SK-N-SH treated with all-trans-retinoic acid at 6 μM for 48 hours (cell line): ENCODE measurements around the gene CILP.

Source experiments
- ATAC-seq: fragments of 200-7000 bp; cut with Tn5 transposase; 3 replicates; pipeline ENCODE4 v1.9.1; 2020; ENCODE audit warnings: mild to moderate bottlenecking, moderate library complexity
- ARNTL ChIP-seq: fragments of 450-650 bp; formaldehyde crosslinking; IDR thresholded peaks from 2 replicates; pipeline ENCODE4 v1.5.0; 2020; ENCODE audit warnings: low read depth, mild to moderate bottlenecking, moderate library complexity, borderline replicate concordance
- CREB5 ChIP-seq: fragments of 250-450 bp; sonication (Bioruptor Pico); IDR thresholded peaks from 2 replicates; pipeline ENCODE4 v1.5.1; 2020; ENCODE audit warnings: low read depth, mild to moderate bottlenecking, moderate library complexity
- CSDC2 ChIP-seq: fragments of 250-450 bp; sonication (Bioruptor Pico); IDR thresholded peaks from 2 replicates; pipeline ENCODE4 v1.5.0; 2020; ENCODE audit warnings: mild to moderate bottlenecking, moderate library complexity
- CSRNP3 ChIP-seq: fragments of 250-450 bp; sonication (Bioruptor Pico); IDR thresholded peaks from 2 replicates; pipeline ENCODE4 v1.5.1; 2021; ENCODE audit warnings: mild to moderate bottlenecking, moderate library complexity
- ESRRG ChIP-seq: fragments of 250-450 bp; sonication (Bioruptor Pico); IDR thresholded peaks from 2 replicates; pipeline ENCODE4 v1.6.1; 2021; ENCODE audit warnings: mild to moderate bottlenecking
- GLIS3 ChIP-seq: fragments of 250-450 bp; sonication (Bioruptor Pico); IDR thresholded peaks from 2 replicates; pipeline ENCODE4 v1.5.0; 2020; ENCODE audit warnings: mild to moderate bottlenecking, moderate library complexity
- ISL1 ChIP-seq: fragments of 250-450 bp; sonication (Bioruptor Pico); IDR thresholded peaks from 2 replicates; pipeline ENCODE4 v2.1.2; 2022; ENCODE audit warnings: mild to moderate bottlenecking, moderate library complexity
- OSR1 ChIP-seq: fragments of 250-450 bp; sonication (Bioruptor Pico); IDR thresholded peaks from 2 replicates; pipeline ENCODE4 v1.8.0; 2022; ENCODE audit warnings: moderate library complexity, mild to moderate bottlenecking, inconsistent platforms
- PATZ1 ChIP-seq: fragments of 250-450 bp; sonication (Bioruptor Pico); IDR thresholded peaks from 2 replicates; pipeline ENCODE4 v1.8.0; 2020; ENCODE audit warnings: mild to moderate bottlenecking, moderate library complexity, borderline replicate concordance
- POU6F1 ChIP-seq: fragments of 250-450 bp; sonication (Bioruptor Pico); IDR thresholded peaks from 2 replicates; pipeline ENCODE4 v1.8.0; 2021; ENCODE audit warnings: low read depth, mild to moderate bottlenecking, moderate library complexity, borderline replicate concordance
- PPARA ChIP-seq: fragments of 250-450 bp; sonication (Bioruptor Pico); IDR thresholded peaks from 2 replicates; pipeline ENCODE4 v1.5.0; 2020; ENCODE audit warnings: mild to moderate bottlenecking, borderline replicate concordance
- RARB ChIP-seq: fragments of 250-450 bp; sonication (Bioruptor Pico); IDR thresholded peaks from 2 replicates; pipeline ENCODE4 v1.8.0; 2021; ENCODE audit warnings: mild to moderate bottlenecking, moderate library complexity
- SNAI2 ChIP-seq: fragments of 250-450 bp; sonication (Bioruptor Pico); IDR thresholded peaks from 2 replicates; pipeline ENCODE4 v1.5.0; 2020; ENCODE audit warnings: mild to moderate bottlenecking, moderate library complexity
- TCF4 ChIP-seq: fragments of 250-450 bp; sonication (Bioruptor Pico); IDR thresholded peaks from 2 replicates; pipeline ENCODE4 v1.8.0; 2021; ENCODE audit warnings: mild to moderate bottlenecking, moderate library complexity, borderline replicate concordance
- TOX ChIP-seq: fragments of 250-450 bp; sonication (Bioruptor Pico); IDR thresholded peaks from 2 replicates; pipeline ENCODE4 v1.8.0; 2021; ENCODE audit warnings: mild to moderate bottlenecking, moderate library complexity, borderline replicate concordance
- TSHZ2 ChIP-seq: fragments of 250-450 bp; sonication (Bioruptor Pico); IDR thresholded peaks from 2 replicates; pipeline ENCODE4 v1.5.0; 2020; ENCODE audit warnings: mild to moderate bottlenecking, moderate library complexity
- ZC3H10 ChIP-seq: fragments of 250-450 bp; sonication (Bioruptor Pico); IDR thresholded peaks from 2 replicates; pipeline ENCODE4 v1.5.1; 2021; ENCODE audit warnings: mild to moderate bottlenecking, moderate library complexity
- ZFP3 ChIP-seq: fragments of 250-450 bp; sonication (Bioruptor Pico); IDR thresholded peaks from 2 replicates; pipeline ENCODE4 v1.5.0; 2020; ENCODE audit warnings: mild to moderate bottlenecking, moderate library complexity
- ZFP30 ChIP-seq: fragments of 450-650 bp; formaldehyde crosslinking; IDR thresholded peaks from 2 replicates; pipeline ENCODE4 v1.5.0; 2022; ENCODE audit warnings: mild to moderate bottlenecking, moderate library complexity
- ZNF565 ChIP-seq: fragments of 450-650 bp; formaldehyde crosslinking; conservative IDR thresholded peaks from 2 replicates; pipeline ENCODE4 v1.5.0; 2020; ENCODE audit warnings: low read depth, mild to moderate bottlenecking, moderate library complexity
- ZNF70 ChIP-seq: fragments of 450-650 bp; formaldehyde crosslinking; IDR thresholded peaks from 2 replicates; pipeline ENCODE4 v1.5.0; 2020; ENCODE audit warnings: mild to moderate bottlenecking, moderate library complexity
- ZNF8 ChIP-seq: fragments of 450-650 bp; formaldehyde crosslinking; IDR thresholded peaks from 2 replicates; pipeline ENCODE4 v1.5.0; 2020; ENCODE audit warnings: mild to moderate bottlenecking, moderate library complexity

CILP gene

GRCh38 chr15:65156692-65157091 is 54.6 kb downstream of the CILP start:
- no peak for TF ChIP-seq ISL1
- no peak for TF ChIP-seq TCF4
- no peak for TF ChIP-seq ZFP3 (CRISPR knock-in tag)
- no peak for TF ChIP-seq CSRNP3 (CRISPR knock-in tag)
- no peak for TF ChIP-seq PPARA (CRISPR knock-in tag)
- TF ChIP-seq CSDC2 (CRISPR knock-in tag): no peak
- no peak for TF ChIP-seq CREB5 (CRISPR knock-in tag)
- TF ChIP-seq ZFP30 (CRISPR knock-in tag): no peak
- TF ChIP-seq OSR1 (CRISPR knock-in tag): no peak
- TF ChIP-seq ZNF70 (CRISPR knock-in tag): no peak
- no peak for TF ChIP-seq ZNF565
- TF ChIP-seq, all 23 proteins: peak for 0
- ATAC-seq: no peak

- ATAC-seq: no peak
- TF ChIP-seq OSR1 (CRISPR knock-in tag) (no peak), ZFP30 (CRISPR knock-in tag) (no peak), ZNF8 (no peak), ISL1 (no peak), ARNTL (no peak)
Measured at GRCh38 chr15:65154720-65155119, 56.6 kb downstream of the CILP start.

- TF ChIP-seq OSR1 (CRISPR knock-in tag): no peak
- no peak for TF ChIP-seq CREB5 (CRISPR knock-in tag)
- no peak for TF ChIP-seq ZNF8
- no peak for TF ChIP-seq TOX (CRISPR knock-in tag)
- TF ChIP-seq ISL1: no peak
- TF ChIP-seq ZC3H10 (CRISPR knock-in tag): no peak
- TF ChIP-seq ESRRG: no peak
- TF ChIP-seq ZFP30 (CRISPR knock-in tag): no peak
- TF ChIP-seq ZNF70 (CRISPR knock-in tag): no peak
- TF ChIP-seq CSDC2 (CRISPR knock-in tag): no peak
- no peak for TF ChIP-seq PATZ1 (CRISPR knock-in tag)
- no peak for TF ChIP-seq RARB (CRISPR knock-in tag)
- no peak for TF ChIP-seq TCF4
- no peak for TF ChIP-seq GLIS3 (CRISPR knock-in tag)
- no peak for TF ChIP-seq PPARA (CRISPR knock-in tag)
- no peak for TF ChIP-seq ZNF565
Measured at GRCh38 chr15:65147902-65148301, 63.4 kb downstream of the CILP start.

GRCh38 chr15:65146438-65146837 is 64.8 kb downstream of the CILP start:
- ATAC-seq: no peak
- TF ChIP-seq RARB (CRISPR knock-in tag): no peak
- TF ChIP-seq ARNTL: no peak
- no peak for TF ChIP-seq ZFP3 (CRISPR knock-in tag)
- no peak for TF ChIP-seq ZNF565
- no peak for TF ChIP-seq ZNF8
- TF ChIP-seq ESRRG: no peak
- no peak for TF ChIP-seq TOX (CRISPR knock-in tag)
- TF ChIP-seq GLIS3 (CRISPR knock-in tag): no peak
- no peak for TF ChIP-seq ISL1
- TF ChIP-seq TSHZ2 (CRISPR knock-in tag): no peak
- TF ChIP-seq CSRNP3 (CRISPR knock-in tag): no peak
- TF ChIP-seq ZNF70 (CRISPR knock-in tag): no peak
- no peak for TF ChIP-seq POU6F1 (CRISPR knock-in tag)
- no peak for TF ChIP-seq SNAI2
- TF ChIP-seq, all 23 proteins: peak for 0

More at GRCh38 chr15:65147902-65148301, 63.4 kb downstream of the CILP start:
- no peak for ATAC-seq
